SW 1271 (cell line): Measurements from ENCODE around the gene CLPTM1L.

Source experiments
- DNase-seq, 2 experiments: peaks; one replicate each; lab custom pipeline; 2025; lab: John Stamatoyannopoulos, UW

Gene CLPTM1L

DNA sequence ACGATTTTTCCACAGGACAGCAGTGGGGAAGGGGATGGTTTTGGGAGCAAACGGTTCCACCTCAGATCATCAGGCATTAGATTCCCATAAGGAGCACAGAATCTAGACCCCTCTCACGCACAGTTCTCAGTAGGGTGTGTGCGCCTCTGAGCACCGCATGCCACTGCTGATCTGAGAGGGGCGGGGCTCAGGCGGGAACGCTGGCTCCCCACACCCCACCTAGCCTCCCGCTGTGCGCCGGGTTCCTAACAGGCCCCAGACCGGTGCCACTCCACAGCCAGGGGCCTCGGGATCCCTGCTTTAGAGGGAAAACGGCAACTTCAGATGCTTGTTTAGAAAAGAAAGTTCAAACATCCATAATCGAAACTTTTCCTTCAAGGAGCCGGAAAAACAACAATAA, 70.4 kb downstream of the CLPTM1L start:
- DNase-seq, result no peak

DNA sequence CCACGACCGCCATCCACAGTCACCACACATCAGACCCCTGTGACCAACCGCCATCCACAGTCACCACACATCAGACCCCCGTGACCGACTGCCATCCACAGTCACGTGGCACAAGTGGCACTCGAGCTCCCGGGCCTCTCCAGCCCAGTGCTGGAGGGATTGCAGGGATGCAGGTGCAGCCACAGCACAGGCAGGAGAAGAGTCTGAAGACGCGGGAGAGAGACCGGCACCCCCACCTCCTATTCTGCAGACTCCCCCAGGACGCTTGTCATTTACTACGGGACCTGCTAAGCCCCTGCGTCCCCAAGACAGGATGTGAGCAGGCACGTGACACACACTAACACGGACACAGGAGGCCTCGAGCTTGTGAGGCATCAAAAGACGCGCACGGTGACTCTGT, 71.2 kb downstream of the CLPTM1L start:
- no peak for DNase-seq

DNA sequence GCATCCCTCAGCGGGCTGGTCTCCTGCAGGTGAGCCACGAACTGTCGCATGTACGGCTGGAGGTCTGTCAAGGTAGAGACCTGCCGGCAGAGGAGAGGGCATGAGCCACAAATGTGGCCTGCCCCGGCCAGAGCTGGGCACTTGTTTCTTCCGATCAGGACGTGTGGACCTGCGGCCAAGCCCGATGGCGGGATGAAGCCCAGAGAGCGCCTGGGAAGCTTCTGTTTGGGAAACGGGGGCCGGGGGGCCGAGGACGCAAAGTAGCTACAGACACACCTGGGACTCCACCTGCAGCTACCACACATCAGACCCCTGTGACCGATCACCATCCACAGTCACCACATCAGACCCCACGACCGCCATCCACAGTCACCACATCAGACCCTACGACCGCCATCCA, 72.7 kb downstream of the CLPTM1L start:
- no peak for DNase-seq

DNA sequence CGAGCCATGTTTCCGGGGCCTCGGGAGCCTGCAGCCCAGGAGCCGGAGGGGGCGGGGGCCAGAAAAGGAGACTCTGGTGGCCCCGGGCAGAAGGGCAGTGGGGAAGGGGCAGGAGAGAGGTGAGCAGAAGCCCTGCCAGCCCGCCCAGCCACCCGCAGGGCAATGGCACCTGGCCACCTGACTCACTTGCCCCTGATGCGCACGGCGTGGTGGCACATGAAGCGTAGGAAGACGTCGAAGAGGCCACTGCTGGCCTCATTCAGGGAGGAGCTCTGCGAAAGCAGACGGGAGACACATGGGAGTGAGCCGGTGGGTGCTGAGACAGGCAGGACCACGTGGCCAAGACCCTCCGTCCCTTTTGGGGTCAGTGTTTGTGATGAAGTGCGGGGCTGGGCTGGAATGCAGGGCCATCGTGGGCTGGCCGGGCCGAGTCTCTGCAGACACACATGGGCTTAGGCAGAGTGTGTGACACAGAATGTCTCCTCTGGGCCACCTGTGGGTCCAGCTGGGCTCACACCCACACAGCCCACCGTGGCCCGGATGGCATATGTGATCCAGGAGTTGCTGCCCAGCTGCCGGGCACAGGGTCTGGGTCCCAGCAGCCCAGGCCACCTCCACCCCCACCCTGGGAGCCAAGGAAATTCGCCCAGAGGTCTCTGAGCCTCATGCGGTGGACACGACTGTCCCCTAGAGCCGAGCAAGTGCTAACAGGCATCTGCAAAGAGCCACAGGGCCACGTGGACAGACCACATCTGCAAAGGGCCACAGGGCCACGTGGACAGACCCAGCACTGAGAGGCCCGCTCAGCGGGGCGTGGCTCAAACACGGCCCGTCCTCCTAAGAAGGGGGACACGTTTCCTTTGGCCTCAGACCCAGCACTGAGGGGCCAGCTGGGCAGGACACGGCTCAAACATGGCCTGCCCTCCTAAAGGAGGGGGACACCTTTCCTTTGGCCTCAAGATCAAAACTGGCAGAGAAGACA, 73.7 kb downstream of the CLPTM1L start:
- DNase-seq, result no peak

DNA sequence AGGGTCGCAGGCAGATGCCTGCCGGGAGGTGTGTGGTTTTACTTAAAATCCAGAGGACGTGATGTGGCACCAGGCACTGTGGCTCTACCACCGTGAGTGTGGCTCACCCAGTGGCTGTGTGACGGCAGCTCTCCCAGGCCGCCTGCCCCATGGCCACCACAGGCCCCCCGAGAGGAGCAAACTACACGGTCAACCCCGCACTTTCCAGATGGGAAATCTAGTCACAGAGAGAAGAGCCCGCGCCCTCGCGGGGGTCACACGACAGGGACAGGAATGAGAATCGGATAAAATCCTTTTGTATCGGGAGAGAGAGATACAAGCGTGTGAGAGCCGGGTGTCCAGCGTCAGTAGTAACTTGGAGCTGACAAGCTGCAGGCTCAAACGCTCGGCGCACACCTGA, 74.5 kb downstream of the CLPTM1L start:
- DNase-seq, result no peak

DNA sequence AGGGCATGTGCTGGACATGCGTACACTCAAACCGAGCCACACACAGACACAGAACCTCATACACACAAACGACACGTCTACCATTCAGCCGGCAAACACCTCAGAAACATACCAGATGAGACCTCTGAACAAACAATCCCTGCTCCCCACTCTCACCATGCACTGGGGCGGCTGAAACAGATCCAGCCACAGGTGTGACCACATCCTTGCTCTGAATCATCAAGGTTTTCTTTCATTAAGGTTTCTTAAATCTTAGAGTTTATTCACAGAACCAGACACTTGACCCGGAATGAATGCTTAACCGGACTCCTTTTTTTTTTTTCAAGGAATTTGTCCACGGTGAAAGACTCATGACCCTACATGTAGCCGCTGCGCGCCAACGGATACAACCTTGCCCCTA, 76.2 kb downstream of the CLPTM1L start:
- DNase-seq, result no peak

DNA sequence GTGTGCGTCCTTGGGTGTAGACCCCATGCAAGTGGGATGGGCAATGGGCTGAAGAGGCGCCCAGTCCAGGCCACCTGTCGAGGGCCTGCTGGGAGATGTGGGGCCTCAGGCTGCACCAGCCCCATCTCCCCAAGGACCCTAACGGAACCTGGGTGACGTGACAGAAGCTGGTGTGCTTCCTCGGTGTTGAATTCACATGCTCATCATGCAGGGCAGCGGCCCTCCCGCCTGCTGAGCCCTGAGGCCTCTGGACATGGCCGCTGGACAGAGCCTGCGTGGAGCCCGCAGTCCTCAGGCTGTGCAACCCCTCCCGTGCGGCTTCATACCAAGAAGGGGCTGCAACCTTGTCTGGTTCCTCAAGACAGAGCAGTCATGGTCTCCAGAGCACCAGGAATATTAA, 76.8 kb downstream of the CLPTM1L start:
- no peak for DNase-seq
